ENCODE data around the gene CPM.

DNA sequence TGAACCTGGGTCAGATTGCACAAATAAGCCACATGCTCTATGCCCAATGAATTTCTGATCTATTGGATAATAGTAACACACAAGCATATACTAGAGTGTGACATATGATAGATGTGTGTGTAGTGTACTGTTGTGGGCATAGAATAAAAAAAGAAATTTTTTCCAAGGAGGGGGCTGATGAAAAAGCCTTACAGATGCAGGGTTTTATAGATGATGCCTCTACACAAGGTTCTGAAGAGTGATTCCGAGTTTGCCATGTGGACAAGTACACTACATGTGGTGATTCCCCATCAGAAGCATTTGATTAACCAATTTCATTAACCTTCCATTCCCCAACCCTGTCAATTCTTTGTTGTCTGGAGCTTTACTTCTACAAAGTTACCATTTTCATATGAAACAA is 45.3 kb downstream of the CPM start:
- TF ChIP-seq, protein P1, sequence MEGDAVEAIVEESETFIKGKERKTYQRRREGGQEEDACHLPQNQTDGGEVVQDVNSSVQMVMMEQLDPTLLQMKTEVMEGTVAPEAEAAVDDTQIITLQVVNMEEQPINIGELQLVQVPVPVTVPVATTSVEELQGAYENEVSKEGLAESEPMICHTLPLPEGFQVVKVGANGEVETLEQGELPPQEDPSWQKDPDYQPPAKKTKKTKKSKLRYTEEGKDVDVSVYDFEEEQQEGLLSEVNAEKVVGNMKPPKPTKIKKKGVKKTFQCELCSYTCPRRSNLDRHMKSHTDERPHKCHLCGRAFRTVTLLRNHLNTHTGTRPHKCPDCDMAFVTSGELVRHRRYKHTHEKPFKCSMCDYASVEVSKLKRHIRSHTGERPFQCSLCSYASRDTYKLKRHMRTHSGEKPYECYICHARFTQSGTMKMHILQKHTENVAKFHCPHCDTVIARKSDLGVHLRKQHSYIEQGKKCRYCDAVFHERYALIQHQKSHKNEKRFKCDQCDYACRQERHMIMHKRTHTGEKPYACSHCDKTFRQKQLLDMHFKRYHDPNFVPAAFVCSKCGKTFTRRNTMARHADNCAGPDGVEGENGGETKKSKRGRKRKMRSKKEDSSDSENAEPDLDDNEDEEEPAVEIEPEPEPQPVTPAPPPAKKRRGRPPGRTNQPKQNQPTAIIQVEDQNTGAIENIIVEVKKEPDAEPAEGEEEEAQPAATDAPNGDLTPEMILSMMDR (IDR thresholded peaks at IDR 0.05 in 8 of 11, conservative IDR thresholded peaks at IDR 0.05 in 3 of 11) = no peak
- no peak for TF ChIP-seq POLR2A (IDR thresholded peaks at IDR 0.05)
